Measurements from ENCODE around the gene RASSF5. TPM values are rescaled to one million over a fixed set of nuclear protein-coding genes. Genes with fewer than 3 reads are reported as not detected.

Gene RASSF5
- 0.77 to 1.1 TPM (median 0.97 TPM) in 5 replicates for total RNA-seq (2022; extraction: Qiagen RNA extraction)

GRCh38 chr1:206507284-206508129, at the start of gene RASSF5:
RASSF5 (plus strand) TSS chr1:206507531; CDS start chr1:206507603, 72 bp downstream.

GRCh38 chr1:206469933-206470691, 37.2 kb upstream of the RASSF5 start, which contains the start of gene IKBKE:
IKBKE (plus strand) TSS chr1:206470476; CDS start chr1:206473228, 2,752 bp downstream.

DNA sequence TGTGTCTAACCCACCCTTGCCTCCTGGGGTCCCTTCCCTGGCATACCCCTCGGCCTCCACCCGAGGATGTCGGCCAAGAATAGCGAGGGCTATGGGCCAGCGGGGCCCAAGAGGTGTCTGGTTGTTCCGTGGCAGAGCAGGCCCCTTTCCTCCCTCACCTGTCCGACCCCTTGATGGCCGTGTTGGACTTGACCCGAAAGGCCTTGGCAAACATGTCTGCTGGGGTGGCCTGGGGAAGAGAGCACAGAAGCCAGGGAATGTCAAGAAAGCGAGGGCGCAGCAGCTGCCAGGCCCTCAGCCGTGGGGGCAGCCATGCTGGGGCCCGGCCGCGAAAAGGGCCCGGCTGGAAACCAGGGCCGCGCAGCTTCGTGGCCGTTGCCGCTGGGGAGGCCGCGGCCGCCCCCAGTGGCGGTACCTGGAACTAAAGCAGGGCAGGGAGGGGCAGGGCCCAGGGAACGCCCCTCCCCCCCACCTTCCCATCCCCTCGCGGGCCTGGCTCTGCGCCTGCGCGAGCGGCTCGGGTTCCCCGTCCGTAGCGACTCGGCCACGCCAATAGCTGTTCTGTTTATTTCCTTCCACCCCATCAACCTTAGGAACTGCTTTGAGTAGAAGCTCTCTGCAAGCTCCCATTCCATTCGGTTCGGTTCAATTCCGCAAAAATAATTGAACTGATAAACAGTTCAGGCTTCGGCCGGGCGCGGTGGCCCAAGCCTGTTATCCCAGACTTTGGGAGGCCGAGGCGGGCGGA, 105.0 kb downstream of the RASSF5 start, which contains the start of gene EIF2D:
Gene EIF2D, minus strand, starts transcription at position 337 of the 748 bp plus-strand sequence. Its CDS starts 123 bp downstream, at position 214.

DNA sequence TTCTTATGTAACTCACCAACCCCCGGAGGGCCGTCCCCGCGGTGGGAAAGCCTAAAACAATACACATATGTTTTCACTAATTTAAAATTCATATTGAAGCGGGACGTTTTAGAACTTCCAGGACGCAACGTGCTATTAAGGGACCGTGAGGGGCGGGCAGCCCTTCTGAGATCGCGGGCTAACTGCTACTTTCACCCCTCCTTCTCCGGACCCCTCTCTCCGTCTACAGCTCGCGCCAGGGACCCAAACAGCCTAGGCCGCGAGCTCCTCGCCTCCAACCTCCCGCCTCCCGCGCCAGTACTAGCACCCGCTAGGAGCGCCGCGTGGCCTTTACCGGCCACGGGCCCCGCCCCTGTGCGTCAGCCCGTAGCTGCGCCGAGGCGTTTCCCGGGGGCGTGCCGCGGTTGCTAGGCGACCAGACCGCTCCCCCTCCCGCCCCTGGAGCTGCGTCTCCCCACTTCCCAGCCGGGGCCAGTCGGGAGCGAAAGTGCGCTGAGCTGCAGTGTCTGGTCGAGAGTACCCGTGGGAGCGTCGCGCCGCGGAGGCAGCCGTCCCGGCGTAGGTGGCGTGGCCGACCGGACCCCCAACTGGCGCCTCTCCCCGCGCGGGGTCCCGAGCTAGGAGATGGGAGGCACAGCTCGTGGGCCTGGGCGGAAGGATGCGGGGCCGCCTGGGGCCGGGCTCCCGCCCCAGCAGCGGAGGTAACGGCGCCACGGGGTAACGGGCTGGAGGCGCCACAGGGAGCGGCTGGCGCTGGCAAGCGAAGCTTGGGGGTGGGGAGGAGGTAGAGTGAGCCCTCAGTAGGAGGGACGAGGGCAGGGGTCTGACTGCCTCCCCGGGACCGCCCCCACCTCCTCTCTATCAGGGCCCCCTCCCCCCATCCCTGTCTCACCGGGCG, 128.0 kb downstream of the RASSF5 start, which contains the start of gene DYRK3:
Gene DYRK3, plus strand, starts transcription at position 457 of the 898 bp plus-strand sequence. Its CDS starts 168 bp downstream, at position 625.

Other genes starting within 250 kb of the RASSF5 start
- gene IKBKE, start 37.1 kb upstream of the RASSF5 start, total RNA-seq (2022; extraction: Qiagen RNA extraction): 5.1 to 6.6 TPM (median 5.5 TPM) in 5 replicates
- 32.5 to 35.8 TPM (median 34.8 TPM) in 5 replicates for gene EIF2D, start 104.9 kb downstream of the RASSF5 start, total RNA-seq (2022; extraction: Qiagen RNA extraction)
- gene DYRK3, start 128.0 kb downstream of the RASSF5 start, total RNA-seq (2022; extraction: Qiagen RNA extraction): 9.1 to 13.2 TPM (median 9.4 TPM) in 5 replicates
- gene MAPKAPK2, start 177.4 kb downstream of the RASSF5 start, total RNA-seq (2022; extraction: Qiagen RNA extraction): 87.7 to 107 TPM (median 101 TPM) in 5 replicates